Activated CD8-positive, alpha-beta T cell treated with anti-CD3 and anti-CD28 coated beads for 36 hours (primary cell): Measurements from ENCODE around the gene MBTPS1. TPM values are rescaled to one million over a fixed set of nuclear protein-coding genes. Genes with fewer than 3 reads are reported as not detected.

Experiments used
- ATAC-seq: fragments of 200-7000 bp; cut with Tn5 transposase; one replicate; pipeline ENCODE4 v1.10.0; 2021; ENCODE audit warnings: mild to moderate bottlenecking, moderate library complexity
- CTCF ChIA-PET: fragments of 350-600 bp; sonication (Branson Sonifier 250); formaldehyde crosslinking; loops from one replicate; lab custom pipeline; 2021; ENCODE audit warnings: antibody characterized with exemption; lab: Charles Lee
- POLR2A ChIA-PET: fragments of 350-600 bp; sonication (Branson Sonifier 250); formaldehyde crosslinking; loops from one replicate; lab custom pipeline; 2021; ENCODE audit warnings: antibody characterized with exemption; lab: Charles Lee
- DNase-seq: peaks from one replicate; pipeline ENCODE4 v3.0.0-alpha.2; 2020
- H3K27ac Mint-ChIP-seq: one replicate; pipeline ENCODE4 v1.8.0; 2021; ENCODE audit warnings: mild to moderate bottlenecking, mixed read lengths
- H3K27me3 Mint-ChIP-seq: one replicate; pipeline ENCODE4 v1.8.0; 2021; ENCODE audit warnings: mixed read lengths
- H3K36me3 Mint-ChIP-seq: one replicate; pipeline ENCODE4 v1.8.0; 2021; ENCODE audit warnings: low read depth, mixed read lengths
- H3K4me1 Mint-ChIP-seq: one replicate; pipeline ENCODE4 v1.8.0; 2021; ENCODE audit warnings: low read depth, mixed read lengths
- H3K4me3 Mint-ChIP-seq: one replicate; pipeline ENCODE4 v1.8.0; 2021; ENCODE audit warnings: mild to moderate bottlenecking, moderate library complexity, mixed read lengths
- H3K9me3 Mint-ChIP-seq: one replicate; pipeline ENCODE4 v1.8.0; 2021; ENCODE audit warnings: mixed read lengths
- CTCF ChIP-seq: fragments of 200-600 bp; IDR thresholded peaks from one replicate; pipeline ENCODE4 v1.8.0; 2022; ENCODE audit warnings: antibody characterized with exemption, mild to moderate bottlenecking
- intact Hi-C: fragments of 100-400 bp; cut with micrococcal nuclease; formaldehyde crosslinking; loops from one replicate; pipeline ENCODE4 v1.10.0; 2022
- total RNA-seq, 2 experiments: library from RNA; stranded (reverse); gene quantifications; one replicate each; pipeline ENCODE4 v1.2.3, GENCODE V29; 2021

Gene MBTPS1
- total RNA-seq, 2 experiments from 2014 or later = 31.5 to 31.7 TPM

GRCh38 chr16:84007520-84007919 lies 109.2 kb downstream of the MBTPS1 start:
- POLR2A ChIA-PET = no interaction called here
- intact Hi-C loops = no loop called here
- no peak for TF ChIP-seq CTCF
- H3K9me3 Mint-ChIP-seq = no peaks in the 10 kb centered on the region
- H3K4me1 Mint-ChIP-seq = no peaks in the 10 kb centered on the region
- no peak overlapping the region for H3K4me3 Mint-ChIP-seq
- CTCF ChIA-PET = interaction anchor here (2.0 kb wide), 1 partner anchor 12 kb away, joined by 5 read pairs; no protein-coding TSS in a partner anchor
- no peak overlapping the region for H3K27ac Mint-ChIP-seq
- DNase-seq (no peak), ATAC-seq (no peak)
- no peaks in the 10 kb centered on the region for H3K36me3 Mint-ChIP-seq
- H3K27me3 Mint-ChIP-seq = peaks cover 3% of the 10 kb centered on the region

- Mint-ChIP-seq H3K27ac (no peak overlapping the region), H3K9me3 (no peaks in the 10 kb centered on the region), H3K4me3 (no peak overlapping the region), H3K4me1 (no peaks in the 10 kb centered on the region), H3K27me3 (peaks cover 3% of the 10 kb centered on the region), H3K36me3 (no peaks in the 10 kb centered on the region)
- no peak for DNase-seq
- no peak for ATAC-seq
- TF ChIP-seq CTCF = no peak
- ChIA-PET CTCF (no interaction called here), POLR2A (no interaction called here)
- intact Hi-C loops = no loop called here
Measured at GRCh38 chr16:84005391-84005790, 111.4 kb downstream of the MBTPS1 start.

- intact Hi-C loops = no loop called here
- ChIA-PET POLR2A (no interaction called here), CTCF (no interaction called here)
- Mint-ChIP-seq H3K27me3 (no peaks in the 10 kb centered on the region), H3K4me1 (no peaks in the 10 kb centered on the region), H3K27ac (no peak overlapping the region), H3K9me3 (no peaks in the 10 kb centered on the region), H3K36me3 (no peaks in the 10 kb centered on the region), H3K4me3 (no peak overlapping the region)
- no peak for ATAC-seq
- TF ChIP-seq CTCF = no peak
- DNase-seq = no peak
Measured at GRCh38 chr16:84004442-84004841, 112.3 kb downstream of the MBTPS1 start.

Other genes starting within 250 kb of the MBTPS1 start
- gene MLYCD, start 217.8 kb downstream of the MBTPS1 start, total RNA-seq = 1 to 10 TPM; 3.5 to 3.7 TPM
- gene OSGIN1, start 163.7 kb downstream of the MBTPS1 start, total RNA-seq = under 1 TPM; 0.56 to 0.67 TPM
- gene NECAB2, start 148.7 kb downstream of the MBTPS1 start, total RNA-seq = not detected
- gene SLC38A8, start 74.1 kb downstream of the MBTPS1 start, total RNA-seq = not detected
- 10 to 100 TPM; 11.1 to 11.8 TPM for gene HSDL1, start 28.2 kb upstream of the MBTPS1 start, total RNA-seq
- not detected for gene DNAAF1, start 28.4 kb upstream of the MBTPS1 start, total RNA-seq
- gene TAF1C, start 70.1 kb upstream of the MBTPS1 start, total RNA-seq = 10 to 100 TPM; 59.3 to 62.6 TPM
- under 1 TPM; 0.16 to 0.63 TPM for gene ADAD2, start 74.2 kb upstream of the MBTPS1 start, total RNA-seq
- not detected for gene KCNG4, start 123.1 kb upstream of the MBTPS1 start, total RNA-seq
- not detected for gene WFDC1, start 177.9 kb upstream of the MBTPS1 start, total RNA-seq